ENCODE measurements around the gene DNAJC7.
"Not testable (repeated sequence)": the region's sequence is repeated elsewhere in the genome, so short reads cannot be mapped to it uniquely, and the experiment has no call there.

GRCh38 chr17:42012363-42012762 is 4.9 kb downstream of the DNAJC7 start:
- not testable (repeated sequence) for TF ChIP-seq CTCF, POLR2A (IDR thresholded peaks at IDR 0.05)
